Measurements from ENCODE around the gene FAP. TPM values are rescaled to one million over a fixed set of nuclear protein-coding genes. Genes with fewer than 3 reads are reported as not detected.

The FAP gene
- total and polyA plus RNA-seq, 5 experiments from 2014 or later: not detected

DNA sequence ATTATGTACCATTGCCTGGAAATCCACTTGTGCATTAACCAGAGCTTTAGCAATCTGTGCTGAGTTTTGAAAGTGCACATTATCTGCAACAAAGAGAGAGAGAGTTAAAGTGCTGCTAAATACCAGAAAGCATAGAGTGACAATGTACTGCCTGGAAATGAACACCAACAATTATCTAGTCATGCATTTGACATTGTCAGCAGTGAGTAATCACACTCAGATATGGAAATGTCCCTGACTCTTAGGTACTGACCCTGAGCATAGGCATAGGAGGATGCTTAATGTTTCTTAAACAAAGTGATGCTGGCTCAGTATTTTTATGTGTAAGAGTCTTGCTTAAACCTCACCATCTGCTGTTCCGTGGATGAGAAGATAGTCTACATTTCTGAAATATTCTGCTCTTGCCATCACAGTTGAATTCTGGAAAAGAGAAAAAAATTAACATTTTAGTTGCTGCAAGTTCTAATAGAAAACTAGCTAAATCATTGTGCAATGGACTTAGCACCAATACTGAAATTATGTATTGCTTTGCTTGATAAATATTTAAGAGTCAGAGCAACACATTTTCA lies 70.4 kb downstream of the FAP start:
- Mint-ChIP-seq H3K36me3 (no peaks in the 10 kb centered on the region), H3K9me3 (no peaks in the 10 kb centered on the region), H3K27ac (no peak overlapping the region), H3K27me3 (peaks cover 10 to 17% (median 11%) of the 10 kb centered on the region in 5 donors), H3K4me1 (no peaks in the 10 kb centered on the region), H3K4me3 (no peak overlapping the region)
- POLR2A ChIA-PET: no interaction called here
- DNase-seq (no peak), ATAC-seq (no peak)

DNA sequence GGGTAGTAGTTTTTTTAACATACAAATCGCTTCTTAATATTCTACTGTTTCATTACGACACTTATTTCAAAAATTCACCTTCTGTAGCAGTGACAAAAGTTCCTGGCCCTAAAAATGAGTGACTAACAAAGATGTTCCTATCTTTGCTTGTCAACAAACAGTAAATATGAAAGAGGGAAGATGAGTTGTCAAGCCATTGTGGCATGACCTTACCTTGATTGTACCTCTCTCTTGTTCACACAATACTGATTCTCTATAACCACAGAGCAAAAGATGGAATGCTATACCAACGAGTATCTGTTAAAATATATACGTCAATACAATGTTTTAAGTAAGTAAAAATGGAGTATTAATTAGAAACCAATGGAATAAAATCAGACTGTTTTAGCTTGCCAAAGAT lies 76.5 kb downstream of the FAP start:
- H3K27me3 Mint-ChIP-seq: peaks cover 8 to 20% (median 12%) of the 10 kb centered on the region in 5 donors
- no peak for DNase-seq
- H3K4me1 Mint-ChIP-seq: no peaks in the 10 kb centered on the region
- no peaks in the 10 kb centered on the region for H3K9me3 Mint-ChIP-seq
- H3K27ac Mint-ChIP-seq: no peak overlapping the region
- no peak for ATAC-seq
- H3K4me3 Mint-ChIP-seq: no peak overlapping the region
- no peaks in the 10 kb centered on the region for H3K36me3 Mint-ChIP-seq
- POLR2A ChIA-PET: no interaction called here

DNA sequence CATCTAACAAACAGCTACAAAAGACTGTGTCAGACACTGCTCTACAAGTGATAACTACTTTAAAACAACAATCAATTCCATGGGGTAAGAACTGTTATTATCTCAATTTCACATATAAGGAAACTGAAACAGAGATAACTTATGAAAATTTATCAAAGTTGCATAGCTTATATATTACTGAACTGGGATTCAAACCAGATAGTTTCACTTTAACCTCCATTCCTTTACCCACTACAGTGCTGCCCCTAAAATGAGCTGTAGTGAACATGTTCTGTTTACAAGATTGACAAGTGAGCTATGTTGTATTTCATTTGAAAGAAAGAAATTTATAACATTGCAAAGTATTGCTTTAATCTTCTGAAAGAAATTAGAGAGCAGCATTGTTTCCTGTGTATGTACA lies 77.1 kb downstream of the FAP start:
- H3K36me3 Mint-ChIP-seq: no peaks in the 10 kb centered on the region
- peaks cover 8 to 23% (median 12%) of the 10 kb centered on the region in 5 donors for H3K27me3 Mint-ChIP-seq
- H3K4me3 Mint-ChIP-seq: no peak overlapping the region
- H3K9me3 Mint-ChIP-seq: no peaks in the 10 kb centered on the region
- no peaks in the 10 kb centered on the region for H3K4me1 Mint-ChIP-seq
- no peak overlapping the region for H3K27ac Mint-ChIP-seq
- DNase-seq (no peak), ATAC-seq (no peak)
- POLR2A ChIA-PET: no interaction called here

DNA sequence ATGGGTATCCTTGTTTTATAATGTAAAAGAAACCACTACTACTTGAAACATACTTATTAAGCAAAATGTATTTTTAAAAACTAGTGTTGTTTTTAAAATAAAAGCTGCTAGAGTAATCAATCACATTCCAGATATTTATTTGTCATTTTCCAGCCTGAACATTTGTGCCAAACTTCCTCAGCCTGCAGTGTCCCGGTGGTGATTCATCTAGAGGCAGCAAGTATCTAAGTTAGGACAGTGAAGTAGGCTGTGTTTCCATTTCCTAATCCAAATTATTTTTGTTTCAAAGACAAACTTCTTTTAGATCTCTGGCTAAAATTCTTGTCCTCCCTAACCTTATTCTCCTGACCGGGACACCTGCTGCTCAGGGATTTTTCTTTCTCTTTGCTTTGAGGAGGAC lies 78.4 kb downstream of the FAP start:
- H3K27me3 Mint-ChIP-seq: peaks cover 9 to 37% (median 14%) of the 10 kb centered on the region in 5 donors
- H3K36me3 Mint-ChIP-seq: no peaks in the 10 kb centered on the region
- ATAC-seq: no peak
- no peaks in the 10 kb centered on the region for H3K4me1 Mint-ChIP-seq
- no peaks in the 10 kb centered on the region for H3K9me3 Mint-ChIP-seq
- POLR2A ChIA-PET: no interaction called here
- no peak overlapping the region for H3K27ac Mint-ChIP-seq
- DNase-seq: no peak
- no peak overlapping the region for H3K4me3 Mint-ChIP-seq

DNA sequence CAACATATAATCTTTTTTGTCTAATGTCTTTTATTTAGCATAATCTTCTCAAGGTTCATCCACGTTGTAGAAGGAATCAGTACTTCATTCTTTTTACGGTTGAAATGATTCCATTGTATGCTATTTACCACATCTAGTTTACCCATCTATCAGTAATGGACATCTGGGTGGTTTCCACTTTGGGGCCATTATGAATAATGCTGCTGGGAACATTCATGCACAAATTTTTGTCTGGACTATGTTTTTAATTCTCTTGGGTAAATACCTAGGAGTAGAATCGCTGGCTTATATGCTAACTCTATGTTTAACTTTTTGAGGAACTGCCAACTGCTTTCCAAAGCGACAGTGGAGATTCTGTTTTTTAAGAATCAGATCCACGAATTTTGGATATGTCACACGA lies 83.8 kb downstream of the FAP start:
- no peak for DNase-seq
- ATAC-seq: no peak
- Mint-ChIP-seq H3K4me1 (no peaks in the 10 kb centered on the region), H3K27ac (no peak overlapping the region), H3K36me3 (no peaks in the 10 kb centered on the region), H3K4me3 (no peak overlapping the region), H3K9me3 (no peaks in the 10 kb centered on the region), H3K27me3 (peaks cover 19 to 49% (median 24%) of the 10 kb centered on the region in 5 donors)
- POLR2A ChIA-PET: no interaction called here

DNA sequence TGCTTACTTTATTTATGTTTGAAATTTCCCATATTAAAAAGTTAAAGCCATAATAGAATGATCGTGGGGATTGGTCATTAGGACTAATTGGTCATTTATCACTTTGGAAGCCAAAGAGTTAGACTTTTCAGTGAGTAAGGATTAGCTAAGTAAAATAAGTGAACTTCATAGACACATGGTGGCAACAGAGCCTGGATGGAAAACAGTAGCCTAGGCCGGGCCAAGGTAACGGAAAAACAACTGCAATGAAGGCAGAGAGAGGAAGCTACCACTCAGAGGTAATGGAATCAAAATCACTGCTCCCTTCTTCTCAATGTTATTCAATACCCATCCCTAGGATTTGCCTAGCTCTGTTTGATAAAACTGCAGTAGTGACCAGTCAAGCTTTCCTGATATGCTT lies 87.1 kb downstream of the FAP start:
- Mint-ChIP-seq H3K4me1 (peaks cover 0 to 8% (median 5%) of the 10 kb centered on the region in 4 donors), H3K27me3 (peaks cover 24 to 54% (median 31%) of the 10 kb centered on the region in 5 donors), H3K9me3 (no peaks in the 10 kb centered on the region), H3K27ac (no peak overlapping the region), H3K36me3 (no peaks in the 10 kb centered on the region), H3K4me3 (no peak overlapping the region)
- POLR2A ChIA-PET: no interaction called here
- no peak for ATAC-seq
- no peak for DNase-seq

DNA sequence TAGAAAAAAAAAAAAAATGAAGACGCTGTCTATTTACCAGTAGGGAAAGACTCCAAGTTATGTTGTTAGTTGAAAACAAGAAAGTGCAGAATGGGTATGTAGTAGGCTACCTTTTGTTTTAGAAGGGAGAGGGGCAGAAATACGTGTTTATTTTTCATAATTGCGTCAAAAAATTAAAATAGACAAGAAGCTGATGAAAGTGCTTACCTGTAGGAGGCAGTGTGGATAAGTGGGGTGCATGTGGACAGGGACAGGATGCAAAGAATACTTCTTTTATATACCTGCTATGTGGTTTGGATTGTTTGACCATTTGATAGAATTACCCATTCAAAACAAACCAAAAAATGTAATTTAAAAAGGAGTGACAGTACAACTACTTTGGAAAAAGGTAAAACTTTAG lies 88.2 kb downstream of the FAP start:
- no peaks in the 10 kb centered on the region for H3K9me3 Mint-ChIP-seq
- H3K27me3 Mint-ChIP-seq: peaks cover 22 to 44% (median 33%) of the 10 kb centered on the region in 5 donors
- H3K4me3 Mint-ChIP-seq: no peak overlapping the region
- peaks cover 0 to 8% (median 5%) of the 10 kb centered on the region in 4 donors for H3K4me1 Mint-ChIP-seq
- DNase-seq (no peak), ATAC-seq (no peak)
- H3K36me3 Mint-ChIP-seq: no peaks in the 10 kb centered on the region
- POLR2A ChIA-PET: no interaction called here
- H3K27ac Mint-ChIP-seq: no peak overlapping the region

DNA sequence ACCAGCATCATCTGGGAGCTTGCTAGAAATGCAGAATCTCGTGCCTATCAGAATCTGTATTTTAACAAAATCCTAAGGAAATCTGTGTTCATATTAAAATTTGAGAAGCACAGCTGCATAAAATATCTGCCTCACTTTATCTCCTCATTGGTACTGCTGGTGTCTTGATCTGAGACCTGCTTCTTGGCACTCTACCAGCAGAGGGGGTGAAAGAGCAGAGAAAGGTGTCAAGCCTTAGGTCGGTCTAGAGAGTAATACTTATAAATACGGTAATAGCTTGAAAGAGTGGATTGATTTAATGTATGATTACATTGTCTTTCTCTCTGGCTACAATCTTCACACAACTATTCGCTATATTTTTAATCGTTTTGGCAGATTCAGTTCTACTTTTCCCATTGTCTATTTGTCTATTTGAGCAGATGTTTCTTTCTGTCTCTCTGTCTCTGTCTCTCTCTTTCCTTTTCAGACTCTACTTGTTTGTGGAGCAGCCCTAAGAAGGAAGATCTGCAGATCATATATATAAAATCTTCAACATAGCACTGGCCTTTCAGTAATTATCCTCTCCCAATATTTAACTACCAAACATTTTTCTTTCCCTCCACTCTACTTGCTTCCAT lies 89.5 kb downstream of the FAP start:
- Mint-ChIP-seq H3K36me3 (no peaks in the 10 kb centered on the region), H3K4me3 (peak overlapping the region in 7 of 10 donors; percentile 13 to 64 (median 25))
- peak; percentile 3 to 72 (median 38) for DNase-seq

DNA sequence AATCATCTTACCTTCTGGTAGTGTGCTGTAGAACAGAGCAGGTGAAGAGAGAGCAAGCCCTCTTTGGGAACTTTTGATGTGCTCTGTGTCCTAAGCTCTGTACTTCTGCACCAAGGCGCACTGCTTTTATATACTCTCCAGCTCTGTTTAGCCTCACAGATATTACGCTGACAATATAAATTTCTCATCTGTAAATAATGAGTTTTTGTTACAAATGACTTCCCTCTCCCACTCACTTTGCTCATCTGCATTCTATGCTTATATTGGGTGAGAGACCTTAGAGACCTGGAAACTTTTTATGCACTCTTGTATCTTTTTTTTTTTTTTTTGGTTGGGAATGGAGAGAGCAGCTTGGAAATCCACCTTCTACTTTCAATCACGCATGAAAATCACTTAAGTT lies 91.1 kb downstream of the FAP start, which contains the start of gene GCG:
Gene GCG, minus strand, starts transcription at position 101 of the 400 bp plus-strand sequence. CDS start 3,069 bp downstream, outside the sequence.
- Mint-ChIP-seq H3K4me1 (peaks cover 0 to 8% (median 5%) of the 10 kb centered on the region in 4 donors), H3K4me3 (no peak within 1 kb of the TSS), H3K27ac (no peak within 1 kb of the TSS), H3K36me3 (no peaks in the 10 kb centered on the region), H3K9me3 (no peaks in the 10 kb centered on the region), H3K27me3 (peaks cover 21 to 49% (median 34%) of the 10 kb centered on the region in 5 donors)
- DNase-seq (no peak), ATAC-seq (no peak)
- POLR2A ChIA-PET: no interaction called here

More for the DNA sequence above, 89.5 kb downstream of the FAP start:
- peaks cover 17 to 34% (median 27%) of the 10 kb centered on the region in 5 donors for H3K27me3 Mint-ChIP-seq
- peak; percentile 95 to 96 for ATAC-seq
- no peak overlapping the region for H3K27ac Mint-ChIP-seq
- peaks cover 0 to 8% (median 5%) of the 10 kb centered on the region in 4 donors for H3K4me1 Mint-ChIP-seq
- no peaks in the 10 kb centered on the region for H3K9me3 Mint-ChIP-seq
- POLR2A ChIA-PET: no interaction called here

DNA sequence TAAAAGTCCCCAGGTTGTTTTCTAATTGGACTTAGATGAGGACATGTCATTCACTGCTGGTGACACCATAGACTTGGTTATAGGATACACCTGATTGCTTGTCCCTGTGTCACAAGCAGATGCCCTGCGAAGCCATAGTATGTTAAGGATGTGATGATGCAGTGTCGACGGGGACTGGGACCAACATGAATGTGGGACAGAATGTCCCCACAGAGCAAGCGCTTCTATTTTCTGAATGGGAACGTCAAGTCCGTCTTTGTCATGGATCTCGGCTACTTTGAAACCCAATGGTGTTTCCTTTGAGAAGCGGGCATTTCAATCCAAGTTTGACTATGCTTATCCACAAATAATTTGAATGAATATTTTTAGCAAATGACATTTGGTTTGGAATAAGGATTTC lies 93.3 kb downstream of the FAP start:
- ATAC-seq: no peak
- POLR2A ChIA-PET: no interaction called here
- peaks cover 0 to 8% (median 5%) of the 10 kb centered on the region in 4 donors for H3K4me1 Mint-ChIP-seq

DNA sequence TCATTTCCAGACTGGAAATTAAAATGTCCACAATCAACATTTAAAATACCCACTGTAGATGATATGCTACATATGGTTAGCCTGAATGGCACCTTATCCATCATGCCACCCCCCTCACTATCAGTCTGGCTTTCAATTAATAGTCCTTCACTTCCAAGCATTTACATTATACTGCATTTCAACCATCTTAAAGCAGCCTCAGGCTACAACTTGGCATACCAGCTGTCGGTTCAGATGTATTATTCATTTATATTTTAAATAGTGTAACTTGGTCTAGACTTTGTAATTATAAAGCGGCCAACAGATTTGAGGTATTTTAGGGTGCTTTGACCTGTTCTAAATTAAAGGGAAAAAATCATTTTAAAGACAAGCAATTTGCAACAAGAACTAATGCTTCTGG lies 93.8 kb downstream of the FAP start:
- DNase-seq: no peak
- Mint-ChIP-seq H3K27me3 (peaks cover 24 to 54% (median 33%) of the 10 kb centered on the region in 5 donors), H3K27ac (no peak overlapping the region), H3K4me3 (no peak overlapping the region), H3K9me3 (no peaks in the 10 kb centered on the region), H3K36me3 (no peaks in the 10 kb centered on the region), H3K4me1 (peaks cover 0 to 8% (median 5%) of the 10 kb centered on the region in 4 donors)
- ATAC-seq: no peak
- POLR2A ChIA-PET: interaction anchor here (0.6 kb wide), 1 partner anchor 232 kb away, joined by 4 read pairs; no protein-coding TSS in a partner anchor

More for the DNA sequence above, 93.3 kb downstream of the FAP start:
- Mint-ChIP-seq H3K27ac (no peak overlapping the region), H3K9me3 (no peaks in the 10 kb centered on the region), H3K27me3 (peaks cover 28 to 58% (median 37%) of the 10 kb centered on the region in 5 donors), H3K36me3 (no peaks in the 10 kb centered on the region), H3K4me3 (no peak overlapping the region)
- DNase-seq: no peak

DNA sequence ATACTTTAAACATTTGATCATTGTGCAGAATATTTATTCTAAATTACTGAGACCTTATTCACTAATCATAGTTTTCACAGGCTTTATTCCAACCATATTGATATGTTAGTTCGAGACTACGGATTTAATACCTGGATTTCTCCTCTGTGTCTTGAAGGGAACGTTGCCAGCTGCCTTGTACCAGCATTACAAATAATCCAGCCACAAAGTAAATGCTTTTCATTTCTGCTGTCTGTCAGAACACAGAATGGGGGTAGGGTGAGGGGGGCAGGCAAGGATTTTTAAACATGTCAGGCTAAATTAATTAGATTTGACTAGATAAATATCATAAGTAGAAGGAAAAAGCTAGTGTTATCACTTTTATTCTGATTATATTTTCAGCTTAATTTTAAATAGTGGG lies 94.3 kb downstream of the FAP start:
- no peak for ATAC-seq
- Mint-ChIP-seq H3K4me3 (no peak overlapping the region), H3K27me3 (peaks cover 20 to 49% (median 28%) of the 10 kb centered on the region in 5 donors), H3K36me3 (no peaks in the 10 kb centered on the region), H3K9me3 (no peaks in the 10 kb centered on the region), H3K4me1 (peaks cover 0 to 5% (median 3%) of the 10 kb centered on the region in 4 donors), H3K27ac (no peak overlapping the region)
- DNase-seq: no peak
- POLR2A ChIA-PET: interaction anchor here (0.6 kb wide), 1 partner anchor 232 kb away, joined by 4 read pairs; no protein-coding TSS in a partner anchor

DNA sequence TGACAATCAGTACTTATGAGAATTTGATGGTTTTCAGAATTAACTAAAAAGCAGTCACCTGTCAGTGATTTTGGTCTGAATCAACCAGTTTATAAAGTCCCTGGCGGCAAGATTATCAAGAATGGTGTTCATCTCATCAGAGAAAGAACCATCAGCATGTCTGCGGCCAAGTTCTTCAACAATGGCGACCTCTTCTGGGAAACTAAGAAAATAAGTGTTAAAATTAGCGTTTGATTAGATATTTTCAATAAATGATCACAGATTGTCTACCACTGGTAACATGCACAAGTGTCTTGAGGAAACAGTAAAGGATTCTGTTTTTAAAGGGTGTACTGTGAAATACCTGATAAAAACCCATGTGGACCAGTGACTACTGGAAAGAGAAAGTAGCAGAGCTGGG lies 99.3 kb downstream of the FAP start:
- Mint-ChIP-seq H3K27ac (no peak overlapping the region), H3K4me1 (peaks cover 0 to 4% (median 0%) of the 10 kb centered on the region in 4 donors), H3K4me3 (no peak overlapping the region), H3K27me3 (peaks cover 14 to 61% (median 34%) of the 10 kb centered on the region in 5 donors), H3K9me3 (no peaks in the 10 kb centered on the region), H3K36me3 (no peaks in the 10 kb centered on the region)
- DNase-seq (no peak), ATAC-seq (no peak)
- POLR2A ChIA-PET: no interaction called here
